Measurements from ENCODE around the gene ZBTB45. TPM values are rescaled to one million over a fixed set of nuclear protein-coding genes. Genes with fewer than 3 reads are reported as not detected.

ZBTB45 gene
- total and polyA plus RNA-seq, 9 of the 15 experiments (the other 6 are each of a cell fraction or from before 2014, with no cell fraction given): 0.08 to 16.1 (median 1.8) TPM

GRCh38 chr19:58554494-58555368, 35.1 kb upstream of the ZBTB45 start, which contains the start of gene CHMP2A (continued):
- TF ChIP-seq ZFP30 (CRISPR knock-in tag; IDR thresholded peaks at IDR 0.05; ENCODE audit: borderline replicate concordance): no peak
- no peak for TF ChIP-seq ZNF583 (CRISPR knock-in tag; IDR thresholded peaks at IDR 0.05)
- no peak for TF ChIP-seq HINFP (tag; conservative IDR thresholded peaks at IDR 0.05; ENCODE audit: low read depth)
- TF ChIP-seq EWSR1 (IDR thresholded peaks at IDR 0.05; ENCODE audit: borderline replicate concordance, low read depth, partially characterized antibody): no peak
- TF ChIP-seq USF1 (CRISPR knock-in tag; IDR thresholded peaks at IDR 0.05): peak; percentile 30; the same call in 1 of the 2 replicates
- no peak for TF ChIP-seq TSHZ1 (CRISPR knock-in tag; IDR thresholded peaks at IDR 0.05)
- TF ChIP-seq HMGXB4 (CRISPR knock-in tag; IDR thresholded peaks at IDR 0.05): 0 out of 2 replicates have a peak, but pooled peaks have one; percentile 11
- TF ChIP-seq STAG1 (CRISPR knock-in tag; IDR thresholded peaks at IDR 0.05; ENCODE audit: borderline replicate concordance): no peak
- peak; percentile 46 for TF ChIP-seq NCOR1 (IDR thresholded peaks at IDR 0.05)
- TF ChIP-seq MYNN (IDR thresholded peaks at IDR 0.05): peak; percentile 88
- no peak for TF ChIP-seq MYNN (CRISPR knock-in tag; IDR thresholded peaks at IDR 0.05)
- TF ChIP-seq ZNF280A (IDR thresholded peaks at IDR 0.05; ENCODE audit: low read depth, partially characterized antibody): no peak
- TF ChIP-seq ZNF212 (CRISPR knock-in tag; IDR thresholded peaks at IDR 0.05): 0 out of 2 replicates have a peak, but pooled peaks have one; percentile 24
- no peak for TF ChIP-seq BRCA1 (IDR thresholded peaks at IDR 0.05)
- no peak for TF ChIP-seq BRCA1 (CRISPR knock-in tag; IDR thresholded peaks at IDR 0.05)
- no peak for TF ChIP-seq LEF1 (IDR thresholded peaks at IDR 0.05)
- no peak for TF ChIP-seq ADNP (tag; IDR thresholded peaks at IDR 0.05)
- TF ChIP-seq ZNF282 (CRISPR knock-in tag; IDR thresholded peaks at IDR 0.05): no peak
- TF ChIP-seq NR2C1 (IDR thresholded peaks at IDR 0.05): peak; percentile 99
- peak; percentile 99 for TF ChIP-seq NR2C1 (tag; IDR thresholded peaks at IDR 0.05)

Measured in K562 (cell line).